ENCODE measurements around the gene NME9. TPM values are rescaled to one million over a fixed set of nuclear protein-coding genes. Genes with fewer than 3 reads are reported as not detected.

Gene NME9
- total and polyA plus RNA-seq, 2 donors (not counting 3 experiments of a cell fraction or from before 2014, with no cell fraction given) = 0.08 TPM; not detected in 1

- BruUV-seq (replicated peaks) = no TSS peak
- intact Hi-C loops (cut with micrococcal nuclease) = no loop called here
- no peak overlapping the region for H2AFZ ChIP-seq (ENCODE audit: low read depth, low read length)
- H3K27ac ChIP-seq (ENCODE audit: insufficient read depth, low read depth, low read length) = no peak overlapping the region
- dilution Hi-C loops (cut with MboI; ENCODE audit: extremely low pct_ligation_motif_present, low sequenced_read_pairs) = no loop called here
- H3K9me1 ChIP-seq (replicated peaks; ENCODE audit: control insufficient read depth, extremely low read depth, insufficient read depth, low read length) = no peaks in the 10 kb centered on the region
- no peak for TF ChIP-seq EZH2 (IDR thresholded peaks at IDR 0.05; ENCODE audit: borderline replicate concordance, low read depth, low read length, severe bottlenecking)
- no peak for TF ChIP-seq POLR2A (IDR thresholded peaks at IDR 0.05; ENCODE audit: low read depth, low read length)
- TF ChIP-seq GATA2 (IDR thresholded peaks at IDR 0.05; ENCODE audit: insufficient read depth, insufficient read length, low read depth, low read length) = no peak
- TF ChIP-seq MAX (IDR thresholded peaks at IDR 0.05; ENCODE audit: insufficient read depth, insufficient read length) = no peak
- TF ChIP-seq JUN (IDR thresholded peaks at IDR 0.05; ENCODE audit: borderline replicate concordance, insufficient read depth, insufficient read length, low read depth) = no peak
- TF ChIP-seq CTCF (IDR thresholded peaks at IDR 0.05; ENCODE audit: extremely low read depth in 1 of 2, insufficient read depth in 1 of 2, low read depth in 1 of 2, low read length in 2 of 2) = no peak
- no peak for TF ChIP-seq POLR2AphosphoS5 (IDR thresholded peaks at IDR 0.05; ENCODE audit: insufficient read depth, low read depth, low read length)
- no peak for TF ChIP-seq MYC (IDR thresholded peaks at IDR 0.05; ENCODE audit: low read depth, low read length)
- no peaks in the 10 kb centered on the region for H3K4me1 ChIP-seq (ENCODE audit: control insufficient read depth, extremely low read depth, insufficient read depth, low read length)
- ChIA-PET CTCF (no interaction called here), POLR2A (no interaction called here)
- H3K27me3 ChIP-seq (ENCODE audit: control insufficient read depth in 2 of 2, insufficient read depth in 2 of 2, low read length in 2 of 2) = no peaks in the 10 kb centered on the region
- no peak overlapping the region for H3K9ac ChIP-seq (replicated peaks; ENCODE audit: extremely low read depth, insufficient read depth, low read length)
- FAIRE-seq = no peak
- H3K36me3 ChIP-seq (ENCODE audit: control insufficient read depth in 2 of 2, extremely low read depth in 1 of 2, insufficient read depth in 2 of 2, low read length in 2 of 2) = peaks cover 14 to 25% of the 10 kb centered on the region in 2 experiments
- H3K9me3 ChIP-seq (replicated peaks; ENCODE audit: control insufficient read depth, insufficient read depth, low read length) = no peaks in the 10 kb centered on the region
- no peaks in the 10 kb centered on the region for H4K20me1 ChIP-seq (replicated peaks; ENCODE audit: control insufficient read depth, extremely low read depth, insufficient read depth, low read length)
- no peak for DNase-seq (ENCODE audit: low read depth, low spot score)
- H3K4me3 ChIP-seq (replicated peaks in 1 of 3; ENCODE audit: insufficient read depth in 1 of 3, low read depth in 1 of 3, low read length in 3 of 3) = no peak overlapping the region
- no peak overlapping the region for H3K4me2 ChIP-seq (ENCODE audit: insufficient read depth, low read length)
- H3K79me2 ChIP-seq (ENCODE audit: control insufficient read depth, insufficient read depth, low read length) = no peaks in the 10 kb centered on the region
Observed at GRCh38 chr3:138289260-138289659, 40.4 kb downstream of the NME9 start.

All from endothelial cell of umbilical vein (primary cell).